Muscle layer of colon (tissue), 2 donors: ENCODE measurements around the gene PCYT1A.
"Not testable (repeated sequence)": the region's sequence is repeated elsewhere in the genome, so short reads cannot be mapped to it uniquely, and the experiment has no call there.

ENCODE experiments used
- H3K27ac ChIP-seq: one replicate; pipeline ENCODE4 v1.7.0; 2013; ENCODE audit warnings: low read depth, mild to moderate bottlenecking, low read length, moderate library complexity
- H3K27me3 ChIP-seq, 2 donors: one replicate each; pipeline ENCODE4 v1.7.0; 2013; ENCODE audit warnings: low read length in 2 of 2, mild to moderate bottlenecking in 2 of 2; ENCODE audit not compliant: insufficient read depth in 2 of 2, control insufficient read depth in 1 of 2
- H3K36me3 ChIP-seq: one replicate; pipeline ENCODE4 v1.7.0; 2013; ENCODE audit warnings: mild to moderate bottlenecking, low read length; ENCODE audit not compliant: insufficient read depth
- H3K4me1 ChIP-seq: one replicate; pipeline ENCODE4 v1.7.0; 2013; ENCODE audit warnings: mild to moderate bottlenecking, low read length; ENCODE audit not compliant: insufficient read depth
- H3K4me3 ChIP-seq, 2 donors: one replicate each; pipeline ENCODE4 v1.7.0; 2013; ENCODE audit warnings: low read length in 2 of 2, low read depth in 1 of 2, mild to moderate bottlenecking in 1 of 2, moderate library complexity in 1 of 2
- H3K9ac ChIP-seq: one replicate; pipeline ENCODE4 v1.7.0; 2013; ENCODE audit warnings: low read length
- H3K9me3 ChIP-seq: one replicate; pipeline ENCODE4 v1.7.0; 2013; ENCODE audit warnings: mild to moderate bottlenecking, low read length
- donor health status: abdominal sarcoma.
- donor health status: Adenocarcinoma of cecum.

The PCYT1A gene

GRCh38 chr3:196194542-196194915, 93.0 kb downstream of the PCYT1A start:
- Histone ChIP-seq H3K4me1 (no peaks in the 10 kb centered on the region), H3K9ac (no peak overlapping the region), H3K27me3 (no peaks in the 10 kb centered on the region), H3K27ac (no peak overlapping the region), H3K36me3 (no peaks in the 10 kb centered on the region), H3K4me3 (no peak overlapping the region), H3K9me3 (no peaks in the 10 kb centered on the region)

GRCh38 chr3:196193736-196194541, 93.6 kb downstream of the PCYT1A start:
- Histone ChIP-seq H3K9ac (no peak overlapping the region), H3K4me1 (no peaks in the 10 kb centered on the region), H3K27ac (no peak overlapping the region), H3K27me3 (no peaks in the 10 kb centered on the region), H3K4me3 (no peak overlapping the region), H3K9me3 (no peaks in the 10 kb centered on the region), H3K36me3 (no peaks in the 10 kb centered on the region)

GRCh38 chr3:196193133-196193735, 94.3 kb downstream of the PCYT1A start:
- Histone ChIP-seq H3K27me3 (no peaks in the 10 kb centered on the region), H3K9me3 (no peaks in the 10 kb centered on the region), H3K4me1 (no peaks in the 10 kb centered on the region), H3K36me3 (no peaks in the 10 kb centered on the region), H3K27ac (no peak overlapping the region), H3K9ac (no peak overlapping the region), H3K4me3 (no peak overlapping the region)

- Histone ChIP-seq H3K36me3 (no peaks in the 10 kb centered on the region), H3K4me3 (no peak overlapping the region), H3K9ac (no peak overlapping the region), H3K27me3 (no peaks in the 10 kb centered on the region), H3K27ac (no peak overlapping the region), H3K9me3 (no peaks in the 10 kb centered on the region), H3K4me1 (no peaks in the 10 kb centered on the region)
These were observed 94.9 kb downstream of the PCYT1A start for GRCh38 chr3:196192524-196193051.

- no peak overlapping the region for H3K9ac ChIP-seq
- no peak overlapping the region for H3K4me3 ChIP-seq
- no peaks in the 10 kb centered on the region for H3K9me3 ChIP-seq
- no peaks in the 10 kb centered on the region for H3K36me3 ChIP-seq
- H3K27me3 ChIP-seq: no peaks in the 10 kb centered on the region
- H3K4me1 ChIP-seq: no peaks in the 10 kb centered on the region
- no peak overlapping the region for H3K27ac ChIP-seq
These were observed 95.4 kb downstream of the PCYT1A start for GRCh38 chr3:196192036-196192523.

GRCh38 chr3:196189566-196190347, 97.8 kb downstream of the PCYT1A start:
- H3K36me3 ChIP-seq: no peaks in the 10 kb centered on the region
- no peaks in the 10 kb centered on the region for H3K9me3 ChIP-seq
- no peak overlapping the region for H3K27ac ChIP-seq
- no peak overlapping the region for H3K4me3 ChIP-seq
- no peak overlapping the region for H3K9ac ChIP-seq
- H3K27me3 ChIP-seq: no peaks in the 10 kb centered on the region
- H3K4me1 ChIP-seq: no peaks in the 10 kb centered on the region

GRCh38 chr3:196186651-196187573, 100.6 kb downstream of the PCYT1A start:
- H3K27ac ChIP-seq: no peak overlapping the region
- no peaks in the 10 kb centered on the region for H3K9me3 ChIP-seq
- H3K4me3 ChIP-seq: no peak overlapping the region
- no peak overlapping the region for H3K9ac ChIP-seq
- H3K36me3 ChIP-seq: no peaks in the 10 kb centered on the region
- no peaks in the 10 kb centered on the region for H3K27me3 ChIP-seq
- no peaks in the 10 kb centered on the region for H3K4me1 ChIP-seq

- no peaks in the 10 kb centered on the region for H3K4me1 ChIP-seq
- H3K9me3 ChIP-seq: no peaks in the 10 kb centered on the region
- H3K27me3 ChIP-seq: no peaks in the 10 kb centered on the region
- no peak overlapping the region for H3K4me3 ChIP-seq
- H3K27ac ChIP-seq: no peak overlapping the region
- H3K9ac ChIP-seq: no peak overlapping the region
- H3K36me3 ChIP-seq: no peaks in the 10 kb centered on the region
These were observed 102.6 kb downstream of the PCYT1A start for GRCh38 chr3:196184881-196185280.

- not testable (repeated sequence) for H3K36me3 ChIP-seq, H3K9ac ChIP-seq, H3K27ac ChIP-seq, H3K27me3 ChIP-seq, H3K9me3 ChIP-seq, H3K4me3 ChIP-seq, H3K4me1 ChIP-seq
These were observed 103.4 kb downstream of the PCYT1A start for GRCh38 chr3:196184169-196184432.

GRCh38 chr3:196181127-196181546, 106.4 kb downstream of the PCYT1A start:
- H3K4me1 ChIP-seq: no peaks in the 10 kb centered on the region
- no peak overlapping the region for H3K27ac ChIP-seq
- H3K4me3 ChIP-seq: no peak overlapping the region
- H3K9ac ChIP-seq: no peak overlapping the region
- H3K9me3 ChIP-seq: no peaks in the 10 kb centered on the region
- no peaks in the 10 kb centered on the region for H3K36me3 ChIP-seq
- H3K27me3 ChIP-seq: no peaks in the 10 kb centered on the region

GRCh38 chr3:196180346-196180745, 107.2 kb downstream of the PCYT1A start:
- no peak overlapping the region for H3K9ac ChIP-seq
- H3K27me3 ChIP-seq: no peaks in the 10 kb centered on the region
- no peaks in the 10 kb centered on the region for H3K9me3 ChIP-seq
- H3K27ac ChIP-seq: no peak overlapping the region
- no peaks in the 10 kb centered on the region for H3K36me3 ChIP-seq
- H3K4me3 ChIP-seq: no peak overlapping the region
- H3K4me1 ChIP-seq: no peaks in the 10 kb centered on the region
